ENCODE results near the gene PSPN.

Gene PSPN

DNA sequence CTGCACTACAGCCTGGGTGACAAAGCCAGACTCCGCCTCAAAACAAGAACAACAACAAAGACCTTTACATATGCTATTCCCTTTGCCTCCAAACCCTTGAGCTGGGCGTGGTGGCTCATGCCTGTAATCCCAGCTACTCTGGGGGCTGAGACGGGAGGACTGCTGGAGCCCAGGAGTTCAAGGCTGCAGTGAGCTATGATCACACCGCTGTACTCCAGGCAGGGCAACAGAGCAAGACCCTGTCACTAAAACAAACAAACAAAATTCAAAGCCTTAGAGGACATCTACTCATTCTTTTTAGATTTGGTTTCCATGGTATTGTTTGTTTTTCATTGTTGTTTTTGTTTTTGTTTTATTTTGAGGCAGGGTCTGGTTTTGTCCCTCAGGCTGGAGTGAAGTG is 50.1 kb downstream of the PSPN start:
- DNase-seq (ENCODE audit: low read depth, low spot score) = no peak

Data from brain pericyte (primary cell).